ENCODE data around the gene ERN1. TPM values are rescaled to one million over a fixed set of nuclear protein-coding genes. Genes with fewer than 3 reads are reported as not detected.

ERN1 gene
- polyA plus RNA-seq, 3 donors = 11.0 to 27.5 (median 13.7) TPM

- Mint-ChIP-seq H3K27me3 (ENCODE audit: low read depth in 3 of 3) (no peaks in the 10 kb centered on the region), H3K36me3 (peaks cover 2 to 13% of the 10 kb centered on the region in 2 donors), H3K4me1 (peaks cover 87% of the 10 kb centered on the region), H3K4me3 (no peak overlapping the region), H3K27ac (peak overlapping the region; percentile 76 to 97 (median 96)), H3K9me3 (peaks cover 0 to 5% (median 3%) of the 10 kb centered on the region in 7 donors)
- no peak for DNase-seq
- Histone ChIP-seq H3K4me2 (replicated peaks; ENCODE audit: extremely low read depth, low read length, poor library complexity, severe bottlenecking) (no peak overlapping the region), H2AFZ (ENCODE audit: insufficient read depth, low read depth, low read length, poor library complexity, severe bottlenecking) (no peak overlapping the region), H3K4me3 (replicated peaks in 1 of 3; ENCODE audit: low read depth in 2 of 3, low read length in 3 of 3) (no peak overlapping the region), H3K36me3 (replicated peaks in 1 of 2; ENCODE audit: control insufficient read depth in 1 of 2, insufficient read depth in 2 of 2, low read length in 2 of 2) (no peaks in the 10 kb centered on the region), H3K79me2 (ENCODE audit: insufficient read depth, low read length) (peaks cover 56% of the 10 kb centered on the region), H4K20me1 (ENCODE audit: insufficient read depth, low read length) (no peaks in the 10 kb centered on the region), H3K4me1 (ENCODE audit: control insufficient read depth in 1 of 2, insufficient read depth in 2 of 2, low read length in 2 of 2) (peaks cover 89 to 99% of the 10 kb centered on the region in 2 donors), H3K27me3 (ENCODE audit: control insufficient read depth in 2 of 2, insufficient read depth in 2 of 2, low read length in 2 of 2) (no peaks in the 10 kb centered on the region), H3K9me3 (replicated peaks in 1 of 2; ENCODE audit: control insufficient read depth in 1 of 2, insufficient read depth in 1 of 2, low read length in 2 of 2) (no peaks in the 10 kb centered on the region), H3K27ac (ENCODE audit: low read depth in 1 of 2, low read length in 2 of 2) (peak overlapping the region in 1 of 2 donors; percentile 94), H3K9ac (ENCODE audit: insufficient read depth, low read length, poor library complexity, severe bottlenecking) (no peak overlapping the region)
- intact Hi-C loops (cut with micrococcal nuclease) = loop anchor here in 1 of 2 donors (5.0 kb wide), 1 partner anchor 84 kb away; the partner anchor contains the start of gene TEX2
- WGBS (ENCODE audit: insufficient coverage) = 36% methylated on average over 2 of the region's 9 CpGs
- TF ChIP-seq CTCF (IDR thresholded peaks at IDR 0.05) = no peak
Observed at GRCh38 chr17:64178011-64178825, 48.3 kb upstream of the ERN1 start.

GRCh38 chr17:64177311-64178010 lies 47.5 kb upstream of the ERN1 start:
- H3K27ac Mint-ChIP-seq = peak overlapping the region in 5 of 7 donors; percentile 18 to 97 (median 95)
- intact Hi-C loops (cut with micrococcal nuclease) = loop anchor here in 1 of 2 donors (5.0 kb wide), 1 partner anchor 85 kb away; the partner anchor contains the start of gene TEX2
- 100% methylated on average over 4 of the region's 7 CpGs for WGBS (ENCODE audit: insufficient coverage)
- no peaks in the 10 kb centered on the region for H3K27me3 Mint-ChIP-seq (ENCODE audit: low read depth in 3 of 3)
- H2AFZ ChIP-seq (ENCODE audit: insufficient read depth, low read depth, low read length, poor library complexity, severe bottlenecking) = no peak overlapping the region
- no peak overlapping the region for H3K4me2 ChIP-seq (replicated peaks; ENCODE audit: extremely low read depth, low read length, poor library complexity, severe bottlenecking)
- H3K36me3 Mint-ChIP-seq = peaks cover 4 to 14% of the 10 kb centered on the region in 2 donors
- H3K4me3 ChIP-seq (replicated peaks in 1 of 3; ENCODE audit: low read depth in 2 of 3, low read length in 3 of 3) = no peak overlapping the region
- no peak for DNase-seq
- H3K27me3 ChIP-seq (ENCODE audit: control insufficient read depth in 2 of 2, insufficient read depth in 2 of 2, low read length in 2 of 2) = no peaks in the 10 kb centered on the region
- H3K9me3 ChIP-seq (replicated peaks in 1 of 2; ENCODE audit: control insufficient read depth in 1 of 2, insufficient read depth in 1 of 2, low read length in 2 of 2) = no peaks in the 10 kb centered on the region
- H3K36me3 ChIP-seq (replicated peaks in 1 of 2; ENCODE audit: control insufficient read depth in 1 of 2, insufficient read depth in 2 of 2, low read length in 2 of 2) = no peaks in the 10 kb centered on the region
- TF ChIP-seq CTCF (IDR thresholded peaks at IDR 0.05) = no peak
- H3K9ac ChIP-seq (ENCODE audit: insufficient read depth, low read length, poor library complexity, severe bottlenecking) = no peak overlapping the region
- no peaks in the 10 kb centered on the region for H4K20me1 ChIP-seq (ENCODE audit: insufficient read depth, low read length)
- H3K4me1 ChIP-seq (ENCODE audit: control insufficient read depth in 1 of 2, insufficient read depth in 2 of 2, low read length in 2 of 2) = peaks cover 82 to 92% of the 10 kb centered on the region in 2 donors
- H3K4me3 Mint-ChIP-seq = no peak overlapping the region
- H3K4me1 Mint-ChIP-seq = peaks cover 81% of the 10 kb centered on the region
- H3K79me2 ChIP-seq (ENCODE audit: insufficient read depth, low read length) = peaks cover 50% of the 10 kb centered on the region
- H3K27ac ChIP-seq (ENCODE audit: low read depth in 1 of 2, low read length in 2 of 2) = peak overlapping the region in 1 of 2 donors; percentile 94
- H3K9me3 Mint-ChIP-seq = peaks cover 0 to 5% (median 3%) of the 10 kb centered on the region in 7 donors
